SK-N-MC (cell line): Measurements from ENCODE around the gene AIP.
"Not testable (repeated sequence)": the region's sequence is repeated elsewhere in the genome, so short reads cannot be mapped to it uniquely, and the experiment has no call there.

ENCODE experiments used
- EZH2 ChIP-seq: fragments of 200-600 bp; sonication (generic); IDR thresholded peaks from one replicate; pipeline ENCODE4 v1.6.1; 2017; ENCODE audit warnings: antibody characterized with exemption
- POLR2AphosphoS5 ChIP-seq: IDR thresholded peaks from 2 replicates; pipeline ENCODE4 v1.6.1; 2012; ENCODE audit warnings: mild to moderate bottlenecking, low read depth, low read length, borderline replicate concordance

- not testable (repeated sequence) for TF ChIP-seq POLR2AphosphoS5, EZH2
These were observed 5.3 kb upstream of the AIP start for GRCh38 chr11:67477344-67478050.
